ENCODE results near the gene SLC5A1. TPM values are rescaled to one million over a fixed set of nuclear protein-coding genes. Genes with fewer than 3 reads are reported as not detected.

The SLC5A1 gene
- total and polyA plus RNA-seq, 9 of the 15 experiments (the other 6 are each of a cell fraction or from before 2014, with no cell fraction given): not detected

DNA sequence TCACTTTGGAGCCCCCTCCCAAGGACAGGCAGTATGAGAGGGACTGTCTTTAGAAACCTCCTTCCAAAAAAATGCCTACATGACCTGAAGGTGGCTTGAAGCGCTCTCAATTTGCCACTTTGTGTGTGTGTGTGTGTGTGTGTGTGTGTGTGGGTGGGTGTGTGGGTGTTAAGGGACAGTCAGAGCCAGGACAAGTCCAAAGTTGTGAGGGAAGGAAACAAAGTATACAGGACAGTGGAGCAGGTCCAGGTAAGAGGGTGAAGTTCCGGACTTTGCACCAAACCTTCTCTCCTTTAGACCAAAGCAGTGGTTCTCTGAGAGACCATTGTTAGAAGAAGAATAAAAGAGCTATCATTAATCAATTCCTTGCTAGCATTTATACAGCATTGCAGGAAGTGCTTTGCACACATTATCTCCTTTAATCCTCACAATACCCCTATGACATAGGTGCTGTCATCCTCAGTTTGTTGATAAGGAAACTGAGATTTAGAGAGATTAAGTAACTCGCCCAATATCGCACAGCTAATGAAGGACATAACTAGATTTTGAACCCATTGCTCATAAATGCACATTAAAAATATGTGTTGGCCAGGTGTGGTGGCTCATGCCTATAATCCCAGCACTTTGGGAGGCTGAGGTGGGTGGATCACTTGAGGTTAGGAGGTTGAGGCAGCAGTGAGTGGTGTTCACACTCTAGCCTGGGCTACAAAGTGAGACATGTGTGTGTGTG lies 12.4 kb upstream of the SLC5A1 start:
- Histone ChIP-seq H4K20me1 (replicated peaks; ENCODE audit: control insufficient read depth, insufficient read depth, low read length) (no peaks in the 10 kb centered on the region), H3K9me1 (ENCODE audit: control insufficient read depth, insufficient read depth, low read length) (no peaks in the 10 kb centered on the region), H3K4me3 (no peak overlapping the region), H3K27me3 (ENCODE audit: control insufficient read depth in 2 of 2, insufficient read depth in 2 of 2, low read length in 2 of 2) (no peaks in the 10 kb centered on the region), H3K36me3 (ENCODE audit: control insufficient read depth, insufficient read depth, low read length) (no peaks in the 10 kb centered on the region), H3K4me1 (replicated peaks in 1 of 2; ENCODE audit: control insufficient read depth in 2 of 2, insufficient read depth in 2 of 2, low read length in 2 of 2) (no peaks in the 10 kb centered on the region), H3K4me2 (ENCODE audit: insufficient read depth, low read length) (no peak overlapping the region), H3K27ac (ENCODE audit: extremely low read depth, low read depth, low read length) (no peak overlapping the region), H2AFZ (ENCODE audit: low read depth, low read length) (no peak overlapping the region), H3K79me2 (ENCODE audit: control insufficient read depth, insufficient read depth, low read length) (no peaks in the 10 kb centered on the region), H3K9ac (ENCODE audit: insufficient read depth in 1 of 2, low read depth in 2 of 2, low read length in 2 of 2) (no peak overlapping the region), H3K9me3 (replicated peaks; ENCODE audit: control insufficient read depth, insufficient read depth, low read depth, low read length) (no peaks in the 10 kb centered on the region)
- intact Hi-C loops (cut with micrococcal nuclease): no loop called here
- no TSS peak for BruUV-seq (replicated peaks)
- no peak for ATAC-seq
- WGBS (ENCODE audit: insufficient coverage, low coverage, missing lambda C conversion rate): 0% methylated on average over 3 of the region's 4 CpGs
- ChIA-PET CTCF (ENCODE audit: low intra/inter-chr PET ratio) (no interaction called here), POLR2A (no interaction called here)
- FAIRE-seq: no peak
- no peak for DNase-seq (ENCODE audit: extremely low read depth in 1 of 4, low spot score in 3 of 4)
- TF ChIP-seq EGR1 (conservative IDR thresholded peaks at IDR 0.05) (peak; percentile 52; the same call in 1 of the 2 replicates), GATAD2B (IDR thresholded peaks at IDR 0.05; ENCODE audit: borderline replicate concordance) (no peak), RBM22 (IDR thresholded peaks at IDR 0.05; ENCODE audit: low read depth, low read length, poor library complexity, severe bottlenecking) (no peak)
- in situ Hi-C loops (cut with MboI): no loop called here

DNA sequence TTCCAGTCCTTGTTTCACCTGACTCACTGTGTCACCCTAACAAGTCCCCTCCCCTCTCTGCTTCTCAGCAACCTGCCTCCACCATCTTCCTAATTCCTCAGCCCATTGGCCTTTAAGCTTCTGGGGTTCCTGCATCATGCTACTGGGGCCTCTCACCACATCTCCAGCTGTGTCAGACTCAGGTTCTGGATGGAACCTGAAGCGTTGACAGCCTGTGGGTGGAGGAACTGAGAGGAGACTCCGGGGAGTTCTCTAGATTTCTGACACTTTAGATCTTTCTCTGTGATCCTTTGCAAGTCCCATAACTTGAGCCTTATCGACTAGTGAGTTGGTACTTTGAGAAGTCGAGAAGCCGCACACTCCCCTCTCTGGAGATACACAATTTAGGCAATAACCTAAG lies 11.6 kb upstream of the SLC5A1 start:
- 4% methylated on average over 3 of the region's 5 CpGs for WGBS (ENCODE audit: insufficient coverage, low coverage, missing lambda C conversion rate)
- BruUV-seq (replicated peaks): no TSS peak
- FAIRE-seq: no peak

More for the DNA sequence above, 11.6 kb upstream of the SLC5A1 start:
- Histone ChIP-seq H3K36me3 (ENCODE audit: control insufficient read depth, insufficient read depth, low read length) (no peaks in the 10 kb centered on the region), H3K4me3 (no peak overlapping the region), H3K27me3 (ENCODE audit: control insufficient read depth in 2 of 2, insufficient read depth in 2 of 2, low read length in 2 of 2) (no peaks in the 10 kb centered on the region), H3K79me2 (ENCODE audit: control insufficient read depth, insufficient read depth, low read length) (no peaks in the 10 kb centered on the region), H3K9me3 (replicated peaks; ENCODE audit: control insufficient read depth, insufficient read depth, low read depth, low read length) (no peaks in the 10 kb centered on the region), H2AFZ (ENCODE audit: low read depth, low read length) (no peak overlapping the region), H3K4me2 (ENCODE audit: insufficient read depth, low read length) (no peak overlapping the region), H4K20me1 (replicated peaks; ENCODE audit: control insufficient read depth, insufficient read depth, low read length) (no peaks in the 10 kb centered on the region), H3K27ac (ENCODE audit: extremely low read depth, low read depth, low read length) (no peak overlapping the region), H3K9me1 (ENCODE audit: control insufficient read depth, insufficient read depth, low read length) (no peaks in the 10 kb centered on the region), H3K9ac (ENCODE audit: insufficient read depth in 1 of 2, low read depth in 2 of 2, low read length in 2 of 2) (no peak overlapping the region), H3K4me1 (replicated peaks in 1 of 2; ENCODE audit: control insufficient read depth in 2 of 2, insufficient read depth in 2 of 2, low read length in 2 of 2) (no peaks in the 10 kb centered on the region)
- CTCF ChIA-PET (ENCODE audit: low intra/inter-chr PET ratio): no interaction called here
- TF ChIP-seq HMGN3 (IDR thresholded peaks at IDR 0.05; ENCODE audit: borderline replicate concordance, extremely low read depth, insufficient read length, low read depth, low read length) (no peak), GTF2F1 (IDR thresholded peaks at IDR 0.05; ENCODE audit: low read depth, low read length) (no peak)
- TF ChIP-seq, protein P1, sequence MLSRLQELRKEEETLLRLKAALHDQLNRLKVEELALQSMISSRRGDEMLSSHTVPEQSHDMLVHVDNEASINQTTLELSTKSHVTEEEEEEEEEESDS (CRISPR knock-in tag; IDR thresholded peaks at IDR 0.05): no peak
- in situ Hi-C loops (cut with MboI): no loop called here
- DNase-seq (ENCODE audit: extremely low read depth in 1 of 4, low spot score in 3 of 4) (no peak), ATAC-seq (no peak)
- intact Hi-C loops (cut with micrococcal nuclease): no loop called here
- POLR2A ChIA-PET: no interaction called here

Data from K562 (cell line).